Jurkat, Clone E6-1 (cell line): ENCODE results near the gene MYOCD.

Experiments
- DNase-seq: peaks from one replicate; pipeline ENCODE4 v3.0.0-alpha.2; 2011; ENCODE audit warnings: low read depth, low spot score
- H3K4me3 ChIP-seq: 2 replicates; pipeline ENCODE4 v1.5.1; 2011; ENCODE audit warnings: mild to moderate bottlenecking, low read length, control low read depth, moderate library complexity

MYOCD gene

DNA sequence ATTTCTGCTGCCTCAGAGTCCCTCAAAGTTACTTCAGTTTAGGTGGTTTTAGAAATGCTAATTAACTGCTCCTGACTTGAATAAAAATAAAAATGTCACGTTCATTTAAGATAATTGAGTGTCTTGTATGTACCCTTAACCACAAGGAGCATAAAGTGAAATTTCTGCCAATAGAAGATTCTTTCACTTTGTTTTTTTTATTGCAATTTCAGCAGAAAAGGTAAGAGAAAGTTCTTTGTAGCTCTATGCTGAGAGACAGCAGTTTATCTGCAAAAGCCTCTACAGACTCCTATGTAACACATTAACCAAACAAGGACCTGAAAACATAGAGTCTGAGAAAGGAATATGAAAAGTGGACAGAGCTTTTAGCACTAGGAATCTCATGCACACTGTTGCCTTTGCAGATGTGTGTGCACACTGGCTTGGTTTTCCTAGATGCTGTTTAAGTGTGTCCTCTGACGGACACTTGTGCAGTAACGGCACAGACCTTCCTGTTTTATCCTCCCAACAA is 135.2 kb downstream of the MYOCD start:
- no peak overlapping the region for H3K4me3 ChIP-seq
- no peak for DNase-seq

DNA sequence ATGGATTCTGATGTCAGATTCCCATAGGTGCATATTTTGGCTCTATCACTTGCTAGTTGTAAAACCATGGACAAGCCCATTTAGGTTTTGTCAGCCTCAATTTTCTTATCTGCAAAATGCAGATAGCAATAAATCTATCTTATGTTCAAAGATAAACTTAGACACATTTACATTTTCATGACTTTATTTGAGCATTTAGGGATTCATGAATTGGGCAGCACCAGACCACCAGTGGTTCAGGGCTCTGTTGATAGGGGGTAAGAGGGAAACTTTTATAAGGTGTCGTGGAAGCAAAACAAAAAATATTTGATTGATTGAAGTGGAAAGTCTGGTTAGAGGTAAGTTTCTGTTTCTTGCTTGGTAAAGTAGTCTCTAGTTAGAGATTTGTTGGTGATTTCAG is 140.9 kb downstream of the MYOCD start:
- no peak overlapping the region for H3K4me3 ChIP-seq
- DNase-seq, result no peak

DNA sequence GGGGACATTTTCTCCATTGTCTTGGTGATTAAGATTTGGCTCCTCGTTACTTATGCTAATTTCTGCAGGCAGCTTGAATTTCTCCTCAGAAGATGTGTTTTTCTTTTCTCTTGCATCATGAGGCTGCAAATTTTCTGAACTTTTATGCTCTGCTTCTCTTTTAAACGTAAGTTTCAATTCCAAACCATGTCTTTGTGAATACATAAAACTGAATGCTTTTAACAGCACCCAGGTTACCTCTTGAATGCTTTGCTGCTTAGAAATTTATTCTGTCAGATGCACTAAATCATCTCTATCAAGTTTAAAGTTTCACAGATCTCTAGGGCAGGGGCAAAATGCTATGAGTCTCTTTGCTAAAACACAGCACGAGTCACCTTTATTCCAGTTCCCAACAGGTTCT is 143.0 kb downstream of the MYOCD start:
- H3K4me3 ChIP-seq, result no peak overlapping the region
- no peak for DNase-seq

DNA sequence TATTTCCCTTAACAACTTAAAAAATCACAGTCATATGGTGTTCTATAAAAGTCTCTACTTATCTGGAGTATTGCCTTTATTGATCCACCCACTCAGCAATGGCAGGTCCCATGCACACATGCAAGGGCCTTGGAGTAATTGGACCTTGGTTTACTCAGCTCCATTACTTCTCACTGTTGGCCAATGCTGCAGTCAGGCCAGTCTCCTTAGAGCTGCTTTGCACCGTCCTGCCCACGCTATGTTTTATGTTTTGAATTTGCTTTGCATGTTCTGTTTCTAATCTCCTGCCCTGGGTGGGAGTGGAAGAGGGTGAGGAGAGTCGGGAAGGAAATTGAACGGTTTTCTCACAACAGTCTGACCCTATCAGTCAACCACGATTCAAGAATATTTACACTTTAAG is 147.2 kb downstream of the MYOCD start:
- DNase-seq, result no peak
- no peak overlapping the region for H3K4me3 ChIP-seq

DNA sequence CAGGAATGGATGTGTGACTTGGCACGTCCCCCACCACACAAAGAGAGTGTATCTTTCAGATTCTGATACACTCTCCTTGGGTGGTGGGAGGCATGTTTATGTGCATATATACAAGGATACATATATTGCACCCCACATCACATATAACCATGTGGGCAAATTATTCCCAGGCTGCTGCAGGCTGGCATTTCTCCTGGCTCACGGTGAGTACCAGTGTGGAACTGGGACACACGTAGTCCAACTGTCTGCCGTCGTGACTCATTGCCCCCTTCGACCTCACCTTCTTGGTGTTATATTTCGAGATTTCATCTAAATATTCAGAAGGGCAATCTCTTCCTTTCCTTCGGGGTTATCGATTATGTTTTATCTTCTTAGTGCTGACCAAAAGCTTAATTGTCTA is 148.0 kb downstream of the MYOCD start:
- H3K4me3 ChIP-seq, result no peak overlapping the region
- DNase-seq, result no peak

DNA sequence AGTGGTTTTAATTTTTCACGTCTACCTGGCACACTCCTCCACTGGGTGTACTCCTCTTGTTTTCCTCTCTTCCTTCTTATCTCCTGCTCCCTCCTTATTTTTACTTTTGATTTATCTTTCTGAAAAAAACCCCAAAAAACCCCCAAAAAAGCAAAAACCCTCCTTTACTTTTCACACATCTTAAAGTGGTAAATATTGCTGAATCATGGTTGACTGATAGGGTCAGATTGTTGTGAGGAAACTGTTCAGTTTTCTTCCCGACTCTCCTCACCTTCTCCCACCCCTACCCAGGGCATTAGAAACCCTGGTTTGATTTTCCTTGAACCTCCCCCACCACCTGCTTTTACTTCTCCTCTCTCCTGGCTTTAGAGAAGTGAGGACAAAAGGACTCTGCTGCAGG is 149.0 kb downstream of the MYOCD start:
- no peak overlapping the region for H3K4me3 ChIP-seq
- DNase-seq, result no peak

DNA sequence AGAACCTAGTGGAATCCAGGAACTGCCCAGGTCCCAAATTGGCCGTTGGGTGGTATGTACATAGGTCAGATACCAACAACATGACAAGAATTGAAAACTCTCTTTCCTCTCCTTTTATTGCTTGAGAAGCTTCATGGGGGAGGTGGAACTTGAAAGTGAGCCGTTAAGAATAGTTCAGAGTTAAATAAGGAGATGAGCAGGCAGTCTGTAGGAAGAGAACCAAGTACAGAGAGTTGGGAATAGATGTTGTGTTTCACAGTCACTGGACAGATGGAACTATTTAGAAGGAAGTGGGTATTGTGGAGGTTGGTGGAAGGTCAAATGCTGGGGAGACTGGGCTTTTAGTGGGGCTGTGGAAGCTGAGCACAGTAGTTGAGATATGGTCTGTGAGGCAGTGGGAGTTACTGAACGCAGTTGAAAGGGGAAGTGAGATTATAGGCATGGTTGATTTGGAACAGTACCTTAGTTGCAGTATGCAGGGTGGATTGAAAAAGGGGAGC is 150.0 kb downstream of the MYOCD start:
- H3K4me3 ChIP-seq, result no peak overlapping the region
- no peak for DNase-seq
